Activated gamma-delta T cell treated with Interleukin-2 at 50 U/mL for 16 hours (primary cell): ENCODE results near the gene PRR12.

Experiments used
- DNase-seq: peaks from one replicate; pipeline ENCODE4 v3.0.0-alpha.2; 2020

The PRR12 gene

DNA sequence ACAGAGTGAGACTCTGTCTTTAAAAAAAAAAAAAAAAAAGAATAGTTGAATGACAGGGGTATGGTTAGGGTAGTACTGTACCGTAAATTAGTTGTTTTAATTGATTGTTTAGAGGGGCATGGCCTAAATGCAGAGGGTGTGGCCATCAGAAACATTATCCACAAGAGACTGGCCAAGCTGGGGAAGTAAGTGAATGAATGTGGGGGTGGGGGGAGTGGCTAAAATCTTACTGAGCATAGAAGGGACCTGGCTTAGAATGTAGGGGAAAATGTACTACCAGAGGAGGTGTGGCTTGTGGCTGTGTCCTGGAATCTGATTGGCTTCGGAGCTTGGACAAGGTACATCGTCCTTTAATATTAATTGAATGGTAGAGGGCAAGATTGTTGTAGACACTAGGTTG lies 78.5 kb downstream of the PRR12 start:
- DNase-seq: no peak

DNA sequence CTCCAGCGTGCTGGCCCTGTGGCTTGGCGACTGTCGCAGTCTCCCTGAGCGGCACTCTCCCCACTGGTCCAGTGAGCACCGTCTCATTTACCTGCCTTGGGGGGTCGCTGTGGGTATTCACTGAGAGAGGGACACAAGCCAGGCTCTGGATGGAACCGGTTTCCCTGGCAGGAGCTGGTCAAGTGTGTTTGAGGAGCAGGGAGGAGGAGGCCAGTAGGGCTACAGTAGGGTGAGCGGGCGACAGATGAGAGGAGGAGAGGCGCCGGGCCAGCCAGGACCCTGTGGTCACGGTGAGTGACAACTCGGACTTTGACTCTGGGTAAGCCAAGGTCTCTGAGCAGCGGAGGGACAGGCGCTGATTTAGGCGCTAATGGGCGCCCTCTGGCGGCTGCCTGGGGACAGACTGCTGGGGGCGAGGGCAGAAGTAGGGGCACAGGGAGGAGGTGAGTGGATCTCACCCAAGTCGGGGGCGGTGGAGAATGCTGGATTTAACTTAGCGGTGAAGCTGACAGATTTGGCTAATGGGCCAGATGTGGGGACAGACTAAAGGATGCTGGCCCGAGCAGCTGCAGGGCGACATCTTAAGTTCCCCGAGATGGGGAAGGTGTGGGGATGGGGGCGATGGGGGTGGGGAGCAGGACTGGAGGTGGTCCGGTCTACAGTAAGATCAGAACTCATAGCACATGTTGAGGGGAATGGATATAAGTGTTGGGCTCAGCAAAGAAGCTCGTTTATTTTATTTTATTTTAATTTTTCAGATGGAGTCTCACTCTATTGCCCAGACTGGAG lies 81.3 kb downstream of the PRR12 start:
- DNase-seq: peak; percentile 77
